Gastrocnemius medialis (tissue), 4 donors: ENCODE data around the gene SCMH1.

Source experiments
- POLR2A ChIP-seq, 2 donors: fragments of 450-650 bp; IDR thresholded peaks; one replicate each; pipeline ENCODE4 v1.6.1; 2017; ENCODE audit warnings: antibody characterized with exemption in 2 of 2, mild to moderate bottlenecking in 2 of 2, moderate library complexity in 2 of 2
- TF ChIP-seq, protein P1 (sequence below), 5 experiments: fragments of 450-650 bp in 3 of 5; fragments of 200-600 bp in 2 of 5; sonication (generic) in 2 of 5; IDR thresholded peaks in 4 of 5; conservative IDR thresholded peaks in 1 of 5; 1 replicate in 4 of 5; 2 replicates in 1 of 5; pipeline ENCODE4 v1.5.1; 2016 to 2019; ENCODE audit warnings: antibody characterized with exemption in 5 of 5, mild to moderate bottlenecking in 3 of 5, moderate library complexity in 3 of 5

DNA sequence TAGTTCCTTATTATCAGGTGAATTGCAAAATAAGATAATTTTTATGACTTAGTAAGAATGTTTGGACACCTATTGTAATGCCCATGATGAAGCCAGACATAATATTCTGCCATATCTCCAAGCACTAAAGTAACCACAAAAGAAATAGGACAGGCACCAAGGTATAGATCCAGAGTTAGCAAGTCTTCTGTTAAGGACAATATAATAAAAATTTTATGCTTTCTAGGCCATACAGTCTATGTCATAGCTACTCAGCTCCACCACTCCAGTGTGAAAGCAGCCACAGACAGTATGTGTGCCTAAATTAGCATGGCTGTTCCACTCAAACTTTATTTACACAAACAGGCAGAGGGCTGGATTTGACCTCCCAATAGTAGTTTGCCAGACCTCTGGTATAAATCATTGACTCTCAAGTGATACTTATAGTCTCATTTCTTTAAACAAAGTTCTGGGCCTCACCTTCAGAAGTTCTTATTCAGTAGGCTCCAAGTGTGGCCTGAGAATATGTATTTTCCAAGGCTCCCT lies 88.3 kb downstream of the SCMH1 start:
- TF ChIP-seq, protein P1, sequence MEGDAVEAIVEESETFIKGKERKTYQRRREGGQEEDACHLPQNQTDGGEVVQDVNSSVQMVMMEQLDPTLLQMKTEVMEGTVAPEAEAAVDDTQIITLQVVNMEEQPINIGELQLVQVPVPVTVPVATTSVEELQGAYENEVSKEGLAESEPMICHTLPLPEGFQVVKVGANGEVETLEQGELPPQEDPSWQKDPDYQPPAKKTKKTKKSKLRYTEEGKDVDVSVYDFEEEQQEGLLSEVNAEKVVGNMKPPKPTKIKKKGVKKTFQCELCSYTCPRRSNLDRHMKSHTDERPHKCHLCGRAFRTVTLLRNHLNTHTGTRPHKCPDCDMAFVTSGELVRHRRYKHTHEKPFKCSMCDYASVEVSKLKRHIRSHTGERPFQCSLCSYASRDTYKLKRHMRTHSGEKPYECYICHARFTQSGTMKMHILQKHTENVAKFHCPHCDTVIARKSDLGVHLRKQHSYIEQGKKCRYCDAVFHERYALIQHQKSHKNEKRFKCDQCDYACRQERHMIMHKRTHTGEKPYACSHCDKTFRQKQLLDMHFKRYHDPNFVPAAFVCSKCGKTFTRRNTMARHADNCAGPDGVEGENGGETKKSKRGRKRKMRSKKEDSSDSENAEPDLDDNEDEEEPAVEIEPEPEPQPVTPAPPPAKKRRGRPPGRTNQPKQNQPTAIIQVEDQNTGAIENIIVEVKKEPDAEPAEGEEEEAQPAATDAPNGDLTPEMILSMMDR (IDR thresholded peaks at IDR 0.05 in 4 of 5, conservative IDR thresholded peaks at IDR 0.05 in 1 of 5), result no peak
- TF ChIP-seq POLR2A (IDR thresholded peaks at IDR 0.05), result no peak
